Testis (tissue), 2 donors: ENCODE data around the gene CC2D2A.

Experiments
- POLR2A ChIP-seq: fragments of 450-650 bp; IDR thresholded peaks from one replicate; pipeline ENCODE4 v1.6.1; 2017; ENCODE audit warnings: antibody characterized with exemption, mild to moderate bottlenecking, moderate library complexity
- TF ChIP-seq, protein P1 (sequence below), 3 experiments: fragments of 450-650 bp in 2 of 3; fragments of 200-600 bp in 1 of 3; sonication (generic) in 1 of 3; IDR thresholded peaks; one replicate each; pipeline ENCODE4 v1.5.1; 2016 to 2019; ENCODE audit warnings: antibody characterized with exemption in 3 of 3, mild to moderate bottlenecking in 2 of 3, moderate library complexity in 1 of 3

DNA sequence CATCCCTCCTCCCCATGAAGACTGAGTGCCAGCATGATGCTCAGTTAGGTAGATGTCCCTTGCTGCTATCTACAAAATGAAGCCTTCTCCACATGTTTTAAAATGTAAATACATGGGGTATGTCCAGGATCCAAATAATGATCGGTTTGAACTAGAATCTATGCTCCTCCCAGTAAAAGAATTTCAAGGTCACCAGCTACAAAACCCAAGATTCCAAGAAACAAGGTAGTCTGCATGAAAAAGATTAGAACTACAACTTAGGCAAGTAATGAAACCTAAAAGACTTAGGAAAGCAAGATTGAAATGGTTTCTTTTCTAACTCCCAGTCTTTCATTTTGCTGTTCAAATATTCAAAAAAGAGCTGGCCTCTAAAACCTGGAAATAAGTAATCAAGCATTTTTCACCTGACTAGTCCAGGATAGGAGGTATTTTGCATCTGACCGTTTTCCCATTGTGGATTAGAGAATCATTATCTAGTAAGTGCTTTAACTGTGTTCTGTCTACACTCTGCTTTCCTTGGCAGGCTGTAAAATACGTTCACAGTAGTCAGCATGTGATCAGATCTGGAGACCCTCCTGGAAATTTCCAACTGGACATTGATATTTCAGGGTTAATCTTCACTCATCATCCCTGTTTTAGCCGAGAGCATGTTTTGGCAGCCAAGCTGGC lies 57.4 kb downstream of the CC2D2A start:
- TF ChIP-seq, protein P1, sequence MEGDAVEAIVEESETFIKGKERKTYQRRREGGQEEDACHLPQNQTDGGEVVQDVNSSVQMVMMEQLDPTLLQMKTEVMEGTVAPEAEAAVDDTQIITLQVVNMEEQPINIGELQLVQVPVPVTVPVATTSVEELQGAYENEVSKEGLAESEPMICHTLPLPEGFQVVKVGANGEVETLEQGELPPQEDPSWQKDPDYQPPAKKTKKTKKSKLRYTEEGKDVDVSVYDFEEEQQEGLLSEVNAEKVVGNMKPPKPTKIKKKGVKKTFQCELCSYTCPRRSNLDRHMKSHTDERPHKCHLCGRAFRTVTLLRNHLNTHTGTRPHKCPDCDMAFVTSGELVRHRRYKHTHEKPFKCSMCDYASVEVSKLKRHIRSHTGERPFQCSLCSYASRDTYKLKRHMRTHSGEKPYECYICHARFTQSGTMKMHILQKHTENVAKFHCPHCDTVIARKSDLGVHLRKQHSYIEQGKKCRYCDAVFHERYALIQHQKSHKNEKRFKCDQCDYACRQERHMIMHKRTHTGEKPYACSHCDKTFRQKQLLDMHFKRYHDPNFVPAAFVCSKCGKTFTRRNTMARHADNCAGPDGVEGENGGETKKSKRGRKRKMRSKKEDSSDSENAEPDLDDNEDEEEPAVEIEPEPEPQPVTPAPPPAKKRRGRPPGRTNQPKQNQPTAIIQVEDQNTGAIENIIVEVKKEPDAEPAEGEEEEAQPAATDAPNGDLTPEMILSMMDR (IDR thresholded peaks at IDR 0.05), result no peak
- TF ChIP-seq POLR2A, result no peak
